ENCODE results near the gene EMX2.

DNA sequence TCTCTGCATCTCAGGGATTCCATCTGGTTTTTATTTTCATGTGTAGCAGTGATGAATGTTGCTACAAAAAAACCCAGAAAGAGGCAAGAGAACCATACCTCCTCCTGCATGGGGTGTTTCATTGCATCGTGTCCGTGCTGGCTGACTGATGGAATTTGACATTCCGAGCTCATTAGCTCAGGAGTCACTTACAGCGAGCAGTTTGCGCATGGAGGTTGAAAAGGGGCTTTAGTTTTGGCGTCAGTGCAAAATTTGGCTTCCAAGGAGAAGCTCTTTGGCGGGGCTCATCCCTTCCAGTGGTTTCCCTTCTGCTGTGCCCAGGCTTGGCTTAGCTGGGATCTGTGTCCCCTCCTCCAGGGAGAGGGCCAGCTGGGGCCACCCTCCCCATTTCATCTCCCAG lies 25.8 kb downstream of the EMX2 start:
- TF ChIP-seq YY1 (IDR thresholded peaks at IDR 0.05; ENCODE audit: insufficient read depth, insufficient read length) (no peak), ZNF274 (IDR thresholded peaks at IDR 0.05; ENCODE audit: low read depth, low read length) (no peak), SUZ12 (IDR thresholded peaks at IDR 0.05; ENCODE audit: extremely low read depth, insufficient read depth, insufficient read length) (no peak)

All from NT2/D1 (cell line).